ENCODE results near the gene CUL9.

- TF ChIP-seq EZH2 (IDR thresholded peaks at IDR 0.05; ENCODE audit: low read depth, unreplicated experiment) (no peak), CTCF (conservative IDR thresholded peaks at IDR 0.05; ENCODE audit: low read depth in 2 of 2) (no peak), ETS1 (IDR thresholded peaks at IDR 0.05) (no peak), REST (IDR thresholded peaks at IDR 0.05; ENCODE audit: unreplicated experiment) (no peak), EZH2phosphoT487 (IDR thresholded peaks at IDR 0.05; ENCODE audit: unreplicated experiment) (no peak), STAT1 (IDR thresholded peaks at IDR 0.05; ENCODE audit: unreplicated experiment) (no peak), POLR2AphosphoS5 (IDR thresholded peaks at IDR 0.05; ENCODE audit: low read depth) (no peak), CREB1 (CRISPR knock-in tag; IDR thresholded peaks at IDR 0.05; ENCODE audit: low read depth) (no peak), NANOG (IDR thresholded peaks at IDR 0.05; ENCODE audit: borderline replicate concordance) (no peak), ZNF114 (CRISPR knock-in tag; IDR thresholded peaks at IDR 0.05) (no peak)
These were observed 32.7 kb upstream of the CUL9 start for GRCh38 chr6:43149265-43149664.
